GM04503 (cell line): ENCODE data around the gene TMPRSS7.
A peak's percentile ranks its signal among the peaks of the same experiment; 100 is the strongest.
"Not testable (repeated sequence)": the region's sequence is repeated elsewhere in the genome, so short reads cannot be mapped to it uniquely, and the experiment has no call there.

Experiments used
- DNase-seq: peaks from one replicate; pipeline ENCODE4 v3.0.0-alpha.2; 2012; ENCODE audit warnings: low read depth

Gene TMPRSS7

GRCh38 chr3:112012205-112012992 is 22.1 kb upstream of the TMPRSS7 start:
- no peak for DNase-seq

- DNase-seq, result no peak
Measured at GRCh38 chr3:112013058-112013783, 21.3 kb upstream of the TMPRSS7 start.

DNA sequence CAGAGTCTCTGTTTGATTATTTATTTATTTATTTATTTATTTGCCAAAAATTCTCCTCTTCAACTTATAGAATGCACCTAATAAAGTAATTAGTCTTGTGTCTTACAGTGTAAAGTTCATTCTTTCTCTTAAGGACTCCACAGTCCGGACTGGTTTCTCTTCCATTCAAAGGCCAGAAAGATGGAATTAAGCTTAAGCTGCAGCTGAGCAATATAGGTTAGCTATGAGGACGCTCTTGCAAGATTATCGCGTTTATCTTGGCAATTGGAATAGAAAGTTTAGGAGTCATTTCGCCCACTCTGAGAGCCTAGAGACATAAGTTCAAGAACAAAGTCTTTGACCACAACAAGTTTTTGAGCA is 20.8 kb upstream of the TMPRSS7 start:
- no peak for DNase-seq

DNA sequence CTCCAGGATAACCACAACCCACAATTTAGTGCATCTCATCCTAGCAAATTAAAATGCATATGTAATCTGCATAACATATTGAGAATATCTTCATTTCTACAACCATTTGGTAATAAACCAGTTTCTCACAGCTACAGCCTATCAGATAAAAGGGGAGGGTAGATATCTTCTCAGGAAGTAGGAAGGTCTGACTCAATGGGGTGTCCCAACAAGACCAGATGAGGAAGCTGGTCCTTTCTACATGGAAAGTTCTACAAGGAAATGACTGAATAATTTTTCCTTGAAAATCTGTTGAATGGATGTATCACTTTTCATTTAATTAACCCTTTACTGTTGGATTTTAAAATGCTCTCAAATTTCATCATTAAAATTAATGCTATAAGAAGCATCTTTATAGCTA is 17.4 kb upstream of the TMPRSS7 start:
- DNase-seq, result no peak

- no peak for DNase-seq
Measured at GRCh38 chr3:112018712-112019111, 15.8 kb upstream of the TMPRSS7 start.

GRCh38 chr3:112019716-112020115 is 14.8 kb upstream of the TMPRSS7 start:
- DNase-seq, result no peak

DNA sequence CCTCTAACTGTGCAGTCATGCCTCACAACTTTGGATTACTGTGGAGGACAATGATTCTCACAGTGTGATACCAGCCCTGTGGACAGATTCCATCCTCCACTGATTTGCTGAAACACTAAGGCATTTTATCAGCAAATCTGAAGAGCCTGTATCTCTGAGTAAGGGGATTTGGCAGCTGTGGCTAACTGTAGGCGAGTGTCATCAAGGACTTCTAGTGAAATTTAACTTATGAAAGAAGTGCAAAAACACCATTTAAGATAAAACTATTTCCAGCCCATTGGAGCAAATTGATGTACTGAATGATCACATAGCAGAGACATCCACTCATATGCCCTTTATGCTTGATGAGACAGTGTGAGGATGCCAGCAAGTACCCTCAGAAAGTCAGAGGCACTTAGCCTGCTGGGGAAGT is 13.9 kb upstream of the TMPRSS7 start:
- DNase-seq, result no peak

GRCh38 chr3:112027142-112027541 is 7.4 kb upstream of the TMPRSS7 start:
- DNase-seq, result no peak

DNA sequence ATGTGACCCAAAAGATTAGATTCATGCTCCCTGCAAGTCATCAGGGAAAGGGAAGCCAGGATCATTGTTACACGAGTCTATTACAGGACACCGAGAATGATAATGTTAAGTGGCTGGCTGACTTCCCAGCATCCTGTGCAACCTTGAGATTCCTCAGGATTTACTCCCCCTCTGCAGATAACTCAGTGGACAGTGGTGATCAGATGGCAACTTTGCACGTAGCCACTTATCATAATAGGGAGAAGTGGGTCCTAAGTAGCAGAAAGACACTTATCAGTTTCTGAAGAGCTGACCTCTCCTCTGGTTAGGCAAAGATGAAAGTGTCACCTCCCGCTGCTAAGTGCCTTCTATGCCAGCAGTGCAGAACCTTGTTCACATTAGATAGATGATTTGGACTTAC is 6.7 kb upstream of the TMPRSS7 start:
- no peak for DNase-seq

- DNase-seq, result no peak
Measured at GRCh38 chr3:112030901-112031300, 3.6 kb upstream of the TMPRSS7 start.

DNA sequence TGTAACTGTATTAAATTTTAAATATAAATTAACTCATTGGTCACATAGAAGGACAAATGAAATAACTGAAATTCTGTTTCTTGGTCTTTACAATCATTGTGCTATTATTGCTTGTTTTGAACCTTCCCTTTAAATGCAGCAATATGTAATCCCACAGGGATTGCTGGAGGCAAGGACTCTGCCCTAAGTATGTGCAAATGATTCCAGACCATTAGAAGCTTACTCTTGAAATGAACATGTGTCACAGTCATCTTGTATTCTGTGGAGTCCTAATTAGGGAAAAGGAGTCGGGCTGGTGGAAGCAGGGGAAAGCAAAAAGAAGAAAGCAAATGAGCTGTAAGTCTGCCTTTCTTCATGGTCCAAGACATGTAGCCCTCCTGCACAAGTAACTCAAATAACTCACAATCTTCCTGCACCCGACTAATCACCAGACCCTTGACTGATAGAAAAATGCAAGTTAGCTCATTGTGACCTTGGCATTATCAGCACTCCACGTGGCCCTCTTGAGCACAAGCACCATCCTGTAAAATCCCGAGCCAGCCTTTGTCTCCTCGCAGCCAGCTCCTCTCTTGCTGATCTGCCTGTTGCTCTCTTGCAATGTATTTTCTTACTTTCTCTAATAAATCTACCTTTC is 2.3 kb upstream of the TMPRSS7 start:
- no peak for DNase-seq

GRCh38 chr3:112035241-112035640 is 705 bp downstream of the TMPRSS7 start:
- no peak for DNase-seq

GRCh38 chr3:112037194-112037593 is 2.7 kb downstream of the TMPRSS7 start:
- not testable (repeated sequence) for DNase-seq

DNA sequence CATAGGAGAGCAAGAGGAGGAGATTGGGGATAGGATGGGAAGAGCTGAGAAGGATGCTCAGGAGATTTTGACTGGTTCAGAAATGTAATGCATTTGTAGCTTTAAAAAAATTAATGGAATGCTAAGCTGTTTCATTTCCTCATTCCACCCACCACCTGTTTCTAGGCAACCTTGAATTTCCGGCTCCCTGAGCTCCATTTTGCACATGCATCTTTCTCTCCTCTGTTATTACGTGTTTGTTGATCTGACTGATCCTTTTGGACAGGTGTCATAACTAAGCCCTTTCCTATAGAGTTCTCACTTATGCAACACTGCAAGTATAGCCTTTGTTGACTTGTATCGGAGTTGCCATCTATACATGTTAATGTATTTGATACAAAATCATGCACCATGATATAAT is 4.3 kb downstream of the TMPRSS7 start:
- DNase-seq, result no peak

- DNase-seq, result no peak
Measured at GRCh38 chr3:112041321-112041720, 6.8 kb downstream of the TMPRSS7 start.

GRCh38 chr3:112042842-112043280 is 8.3 kb downstream of the TMPRSS7 start:
- no peak for DNase-seq

GRCh38 chr3:112043621-112044201 is 9.2 kb downstream of the TMPRSS7 start:
- DNase-seq, result no peak

GRCh38 chr3:112046599-112046998 is 12.1 kb downstream of the TMPRSS7 start:
- no peak for DNase-seq

- no peak for DNase-seq
Measured at GRCh38 chr3:112047264-112047663, 12.7 kb downstream of the TMPRSS7 start.

- DNase-seq, result no peak
Measured at GRCh38 chr3:112048911-112049310, 14.4 kb downstream of the TMPRSS7 start.

- no peak for DNase-seq
Measured at GRCh38 chr3:112053229-112053628, 18.7 kb downstream of the TMPRSS7 start.

DNA sequence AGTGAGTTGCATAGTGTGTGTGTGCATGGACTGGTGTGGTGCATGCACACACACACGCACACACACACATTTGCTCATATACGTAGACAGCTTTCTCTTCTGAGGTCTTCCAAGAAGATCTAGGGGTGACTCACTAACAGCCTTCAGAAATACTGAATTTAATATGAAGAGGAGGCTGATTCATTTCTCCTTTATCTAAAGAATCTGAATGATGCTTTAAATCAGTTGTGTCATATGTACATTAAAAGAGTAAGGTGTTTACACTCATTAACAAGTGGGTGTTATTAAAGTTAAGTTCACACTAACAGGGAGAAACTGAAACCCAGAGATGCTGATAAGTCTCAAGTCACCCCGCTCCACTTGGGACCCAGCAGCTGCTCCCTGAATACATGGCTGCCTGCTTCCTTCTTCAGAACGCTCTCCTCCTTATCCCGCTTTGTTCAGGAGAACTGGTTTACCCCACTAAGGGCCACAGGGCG is 22.0 kb downstream of the TMPRSS7 start:
- DNase-seq, result peak; percentile 18

DNA sequence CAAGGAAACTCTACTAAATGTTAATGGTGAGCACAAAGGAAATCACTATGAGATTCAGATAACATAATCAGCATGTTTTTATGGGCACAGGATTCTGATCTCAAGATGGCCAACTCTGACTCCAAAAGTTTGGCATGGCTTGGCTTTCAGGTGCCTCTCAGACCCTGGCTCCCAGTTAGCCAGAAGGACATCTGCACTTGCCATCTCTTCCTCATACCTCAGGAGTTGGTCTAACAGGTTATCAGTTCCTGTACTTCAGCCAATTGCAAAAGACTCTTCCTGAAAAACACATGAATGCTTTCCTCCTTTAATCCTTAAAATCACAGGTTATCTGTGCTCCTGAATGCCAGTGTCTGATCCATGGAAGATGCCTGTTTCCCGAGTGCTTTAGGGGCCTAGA is 25.0 kb downstream of the TMPRSS7 start:
- no peak for DNase-seq
